GM21526 (cell line): Measurements from ENCODE around the gene RMDN3.

Experiments used
- ATAC-seq: cut with Tn5 transposase; IDR thresholded peaks from one replicate; pipeline ENCODE4 v1.9.1; 2021; ENCODE audit warnings: moderate library complexity; ENCODE audit not compliant: unreplicated experiment, low FRiP score

RMDN3 gene

DNA sequence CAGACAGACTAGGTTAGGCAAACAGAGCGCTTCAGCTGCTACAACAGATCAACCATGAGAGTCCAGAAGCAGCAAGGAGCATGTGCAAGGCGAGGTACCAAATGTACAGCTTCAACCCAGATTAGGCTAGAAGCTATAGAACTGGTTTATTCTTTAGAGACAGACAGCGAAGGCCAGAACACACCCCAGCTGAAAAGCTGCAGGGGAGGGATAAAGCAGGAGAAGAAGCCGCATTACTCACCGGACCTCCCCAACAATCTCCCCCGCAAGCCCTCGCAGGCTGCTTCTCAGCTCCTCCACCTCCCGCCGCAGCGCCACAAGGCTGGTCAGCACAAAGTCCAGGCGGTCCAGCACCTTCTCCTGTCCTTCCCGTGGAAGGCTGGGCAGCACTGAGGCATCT is 3.3 kb downstream of the RMDN3 start:
- no peak for ATAC-seq

- ATAC-seq, result no peak
Observed at GRCh38 chr15:40750885-40751284, 4.2 kb downstream of the RMDN3 start.

- ATAC-seq, result no peak
Observed at GRCh38 chr15:40749151-40749630, 5.9 kb downstream of the RMDN3 start.

DNA sequence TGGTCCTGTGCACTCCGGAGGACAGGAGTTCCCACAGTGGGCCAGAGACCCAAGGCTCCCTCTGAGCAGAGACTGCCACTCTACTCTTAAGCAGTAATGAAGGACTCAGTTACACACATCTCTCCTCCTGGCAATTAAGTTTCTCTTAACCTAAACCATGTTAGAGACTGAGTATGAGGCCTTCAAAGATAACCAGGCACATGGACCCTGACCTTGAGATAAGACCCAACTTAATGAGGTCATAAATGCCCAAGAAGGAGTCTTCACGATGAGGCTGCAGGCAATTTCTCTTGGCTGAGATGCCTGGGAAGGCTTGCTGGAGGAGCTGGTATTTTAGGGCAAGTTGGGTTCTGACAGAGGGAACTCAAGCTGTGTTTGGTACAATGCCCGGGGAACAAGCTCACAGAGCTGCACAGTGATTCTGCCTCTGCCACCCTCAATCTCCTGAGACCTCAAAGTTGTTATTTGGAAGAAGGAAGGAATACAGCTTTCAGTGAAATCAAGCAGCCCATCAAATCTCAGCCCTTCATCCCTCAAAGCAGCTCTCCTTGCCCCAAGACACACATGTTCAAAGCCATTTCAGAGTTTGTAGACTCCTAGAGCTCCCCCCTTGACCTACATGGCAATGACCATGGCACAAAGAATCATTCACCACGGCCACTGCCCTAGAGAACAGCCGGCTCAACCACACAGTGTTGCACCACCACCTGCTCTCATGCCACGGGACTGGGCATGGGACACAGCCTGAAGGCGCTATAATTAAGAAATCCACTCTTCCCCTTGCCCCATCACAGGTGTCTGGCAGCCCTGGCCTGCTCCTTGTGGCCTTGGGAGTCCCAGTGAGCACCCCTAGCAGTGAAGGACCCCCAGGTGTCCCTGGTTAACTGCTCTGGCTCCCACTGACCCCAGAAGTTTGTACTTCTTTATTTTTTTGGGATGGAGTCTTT is 7.1 kb downstream of the RMDN3 start:
- ATAC-seq, result no peak

- no peak for ATAC-seq
Observed at GRCh38 chr15:40746916-40747418, 8.1 kb downstream of the RMDN3 start.

GRCh38 chr15:40744815-40745152 is 10.3 kb downstream of the RMDN3 start:
- ATAC-seq, result no peak

- no peak for ATAC-seq
Observed at GRCh38 chr15:40743921-40744814, 10.9 kb downstream of the RMDN3 start.

GRCh38 chr15:40743485-40743901 is 11.6 kb downstream of the RMDN3 start:
- no peak for ATAC-seq

GRCh38 chr15:40739854-40740253 is 15.2 kb downstream of the RMDN3 start:
- no peak for ATAC-seq

GRCh38 chr15:40739047-40739446 is 16.0 kb downstream of the RMDN3 start:
- ATAC-seq, result no peak

DNA sequence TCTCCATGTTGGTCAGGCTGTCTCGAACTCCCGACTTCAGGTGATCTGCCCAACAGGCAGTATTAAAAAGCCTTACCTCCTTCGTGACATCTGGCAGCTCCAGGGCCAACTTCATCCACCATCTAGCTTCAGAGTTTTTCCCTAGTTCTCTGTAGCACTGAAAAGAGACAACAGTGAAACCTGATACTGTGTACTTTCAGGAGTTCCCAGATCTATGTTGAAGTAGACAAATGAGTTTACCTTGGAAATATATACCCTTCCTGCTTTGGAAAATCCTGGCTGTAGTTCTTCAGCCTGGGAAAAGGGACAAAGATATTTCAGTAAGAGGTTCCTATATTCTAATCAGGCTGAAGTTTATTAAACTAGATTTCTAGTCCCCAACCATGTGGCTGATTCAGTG is 18.0 kb downstream of the RMDN3 start:
- no peak for ATAC-seq

- ATAC-seq, result no peak
Observed at GRCh38 chr15:40736575-40736974, 18.5 kb downstream of the RMDN3 start.

DNA sequence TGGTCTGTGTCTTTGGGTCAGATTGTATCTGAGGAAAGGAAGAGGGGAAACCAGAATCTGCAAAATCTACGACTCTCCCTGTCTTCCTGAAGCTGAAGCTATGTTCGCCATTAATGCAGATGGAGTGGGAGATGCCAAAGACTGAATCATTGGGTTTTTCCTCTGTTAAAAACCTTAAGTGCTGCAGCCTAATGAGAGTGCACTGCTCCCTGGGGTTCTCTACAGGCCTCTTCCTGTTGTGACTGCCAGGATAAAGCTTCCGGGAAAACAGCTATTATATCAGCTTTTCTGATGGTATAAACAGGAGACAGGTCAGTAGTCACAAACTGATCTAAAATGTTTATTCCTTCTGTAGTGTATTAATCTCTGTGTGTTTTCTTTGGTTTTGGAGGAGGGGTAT is 24.0 kb downstream of the RMDN3 start:
- ATAC-seq, result no peak

DNA sequence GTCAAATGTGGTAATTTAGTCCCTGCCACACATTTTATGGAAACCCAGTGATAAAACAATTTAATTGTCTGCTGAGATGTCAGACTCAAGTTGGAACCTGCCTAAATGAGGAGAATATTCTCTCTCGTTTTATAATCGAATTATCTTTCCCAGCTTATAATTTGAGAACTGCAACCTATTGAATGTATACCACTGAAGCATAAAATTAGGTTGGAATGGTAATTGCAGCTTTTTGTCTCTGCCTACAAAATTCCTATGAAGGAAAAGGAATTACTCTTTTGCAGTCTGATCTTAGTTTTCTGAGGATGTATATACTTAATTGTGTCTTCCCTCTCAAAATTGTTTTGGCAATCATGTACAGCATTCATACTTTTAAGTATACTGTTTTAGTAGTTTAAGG is 31.1 kb downstream of the RMDN3 start:
- ATAC-seq, result no peak

DNA sequence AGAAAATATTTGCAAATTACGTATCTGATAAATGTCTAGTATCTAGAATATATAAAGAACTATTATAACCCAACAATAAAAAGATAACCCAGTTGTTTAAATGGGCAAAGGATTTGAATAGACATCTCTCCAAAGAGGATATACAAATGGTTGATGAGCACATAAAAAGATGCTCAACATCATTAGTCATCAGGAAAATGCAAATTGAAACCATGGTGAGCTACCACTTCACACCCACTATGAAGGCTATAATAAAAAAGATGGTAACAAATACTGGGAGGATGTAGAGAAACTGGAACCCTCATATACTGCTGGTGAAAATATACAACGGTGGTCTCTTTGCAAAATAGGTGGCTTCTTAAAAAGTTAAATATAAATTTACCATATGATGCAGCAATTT is 32.1 kb downstream of the RMDN3 start:
- no peak for ATAC-seq

DNA sequence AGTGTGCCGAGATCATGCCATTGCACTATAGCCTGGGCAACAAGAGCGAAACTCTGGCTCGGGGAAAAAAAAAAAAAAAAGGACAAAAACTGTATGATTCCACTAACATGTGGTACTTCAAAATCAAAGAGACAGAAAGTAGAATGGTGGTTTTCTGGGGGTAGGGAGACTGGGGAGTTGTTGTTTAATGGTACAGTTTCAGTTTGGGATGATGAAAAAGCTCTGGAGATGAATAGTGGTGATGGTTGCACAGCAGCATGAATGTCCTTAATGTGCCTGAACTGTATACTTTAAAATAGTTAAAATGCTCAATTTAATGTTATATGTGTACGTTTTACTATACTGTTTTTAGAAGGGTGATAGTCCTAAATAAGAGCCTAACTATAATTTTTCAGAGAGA is 32.7 kb downstream of the RMDN3 start:
- ATAC-seq, result no peak

DNA sequence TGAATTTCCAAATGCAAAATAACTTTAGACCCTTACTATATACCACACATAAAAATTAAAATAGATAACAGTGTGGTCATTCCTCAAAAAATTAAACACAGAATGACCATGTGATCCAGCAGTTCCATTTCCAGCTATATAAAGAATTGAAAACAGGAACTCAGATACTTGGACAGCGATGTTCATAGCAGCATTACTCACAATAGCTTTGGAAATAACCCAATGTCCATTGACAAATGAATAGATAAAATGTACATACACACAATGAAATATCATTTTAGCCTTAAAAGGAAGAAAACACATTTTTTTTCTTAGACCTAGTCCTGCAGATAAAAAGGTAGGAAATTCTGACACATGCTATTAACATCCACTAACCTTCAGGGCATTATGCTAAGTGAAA is 33.4 kb downstream of the RMDN3 start:
- no peak for ATAC-seq

DNA sequence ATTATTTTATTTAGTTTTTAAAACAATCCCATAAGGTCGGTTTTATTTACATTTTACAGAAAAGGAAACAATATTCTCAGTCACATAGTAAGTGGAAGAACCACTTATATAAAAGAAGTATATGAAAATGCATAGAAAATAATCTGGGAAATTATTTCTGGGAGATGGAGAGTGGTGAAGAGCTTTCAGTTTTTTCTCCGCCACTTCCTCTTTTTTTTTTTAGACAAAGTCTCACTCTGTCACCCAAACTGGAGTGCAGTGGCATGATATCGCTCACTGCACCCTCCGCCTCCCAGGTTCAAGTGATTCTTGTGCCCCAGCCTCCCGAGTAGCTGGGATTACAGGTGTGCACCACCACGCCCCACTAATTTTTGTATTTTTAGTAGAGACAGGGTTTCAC is 38.9 kb downstream of the RMDN3 start:
- ATAC-seq, result no peak

GRCh38 chr15:40714144-40714543 is 40.9 kb downstream of the RMDN3 start:
- ATAC-seq, result no peak

DNA sequence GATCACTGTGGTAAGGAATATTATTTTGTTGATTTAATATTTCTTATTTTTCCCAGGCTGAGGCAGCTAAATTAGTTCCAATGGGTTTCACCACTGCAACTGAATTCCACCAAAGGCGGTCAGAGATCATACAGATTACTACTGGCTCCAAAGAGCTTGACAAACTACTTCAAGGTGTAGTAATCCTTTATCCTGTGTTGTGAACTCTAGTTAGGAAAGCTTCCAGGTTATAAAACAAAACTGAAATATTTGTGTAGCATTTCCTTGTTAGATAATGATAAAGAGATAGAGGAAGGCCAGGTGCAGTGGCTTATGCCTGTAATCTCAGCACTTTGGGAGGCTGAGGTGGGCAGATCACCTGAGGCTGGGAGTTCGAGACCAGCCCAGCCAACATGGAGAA is 48.9 kb downstream of the RMDN3 start:
- no peak for ATAC-seq

- ATAC-seq, result no peak
Observed at GRCh38 chr15:40702077-40702476, 53.0 kb downstream of the RMDN3 start.
